Left ventricle myocardium inferior (tissue), 1 donor: ENCODE measurements around the gene SLC39A8. TPM values are rescaled to one million over a fixed set of nuclear protein-coding genes. Genes with fewer than 3 reads are reported as not detected.

Experiments
- DNase-seq: peaks from one replicate; pipeline ENCODE4 v3.0.0-alpha.2; 2020
- H3K27ac ChIP-seq: fragments of 200-600 bp; replicated peaks from 2 replicates; pipeline ENCODE4 v1.8.0; 2021
- H3K27me3 ChIP-seq: fragments of 200-600 bp; 2 replicates; pipeline ENCODE4 v1.8.0; 2021; ENCODE audit warnings: low read depth
- H3K36me3 ChIP-seq: fragments of 200-600 bp; 2 replicates; pipeline ENCODE4 v1.8.0; 2021
- H3K4me1 ChIP-seq: fragments of 200-600 bp; 2 replicates; pipeline ENCODE4 v1.8.0; 2021
- H3K4me3 ChIP-seq: fragments of 200-600 bp; 2 replicates; pipeline ENCODE4 v1.8.0; 2021; ENCODE audit warnings: mild to moderate bottlenecking, moderate library complexity
- H3K9me3 ChIP-seq: fragments of 200-600 bp; replicated peaks from 2 replicates; pipeline ENCODE4 v1.8.0; 2021
- CTCF ChIP-seq: fragments of 200-600 bp; IDR thresholded peaks from 2 replicates; pipeline ENCODE4 v1.8.0; 2021; ENCODE audit warnings: antibody characterized with exemption, mild to moderate bottlenecking, borderline replicate concordance
- intact Hi-C: fragments of 100-400 bp; cut with micrococcal nuclease; formaldehyde crosslinking; loops from one replicate; pipeline ENCODE4 v1.11.0; 2022
- total RNA-seq: library from RNA; stranded (reverse); fragmentation: NEBNext Ultra II Directional; extraction: Animal tissue kit (Norgen Biotek cat#: 25700); gene quantifications from one replicate; pipeline ENCODE4 v1.2.1, GENCODE V29; 2021
- donor health status: DM: no; HTN: yes; CAD: no; lungs with severe emphysema.

The SLC39A8 gene
- total RNA-seq, 1 donor from 2014 or later: 3.5 TPM

- no peaks in the 10 kb centered on the region for H3K27me3 ChIP-seq
- no peaks in the 10 kb centered on the region for H3K4me1 ChIP-seq
- TF ChIP-seq CTCF: no peak
- H3K4me3 ChIP-seq: no peak overlapping the region
- H3K27ac ChIP-seq: no peak overlapping the region
- no peak for DNase-seq
- intact Hi-C loops: no loop called here
- no peaks in the 10 kb centered on the region for H3K36me3 ChIP-seq
- no peaks in the 10 kb centered on the region for H3K9me3 ChIP-seq
Measured at GRCh38 chr4:102356562-102357202, 11.4 kb upstream of the SLC39A8 start.

GRCh38 chr4:102355748-102356147, 10.5 kb upstream of the SLC39A8 start:
- DNase-seq: no peak
- Histone ChIP-seq H3K4me3 (no peak overlapping the region), H3K4me1 (no peaks in the 10 kb centered on the region), H3K36me3 (no peaks in the 10 kb centered on the region), H3K9me3 (no peaks in the 10 kb centered on the region), H3K27ac (no peak overlapping the region), H3K27me3 (no peaks in the 10 kb centered on the region)
- intact Hi-C loops: no loop called here
- no peak for TF ChIP-seq CTCF

- no peaks in the 10 kb centered on the region for H3K27me3 ChIP-seq
- TF ChIP-seq CTCF: no peak
- no peaks in the 10 kb centered on the region for H3K4me1 ChIP-seq
- H3K36me3 ChIP-seq: no peaks in the 10 kb centered on the region
- H3K27ac ChIP-seq: no peak overlapping the region
- H3K4me3 ChIP-seq: no peak overlapping the region
- intact Hi-C loops: no loop called here
- no peak for DNase-seq
- H3K9me3 ChIP-seq: no peaks in the 10 kb centered on the region
Measured at GRCh38 chr4:102354671-102355454, 9.6 kb upstream of the SLC39A8 start.

GRCh38 chr4:102352781-102353180, 7.5 kb upstream of the SLC39A8 start:
- DNase-seq: no peak
- Histone ChIP-seq H3K27ac (no peak overlapping the region), H3K4me1 (no peaks in the 10 kb centered on the region), H3K27me3 (no peaks in the 10 kb centered on the region), H3K36me3 (no peaks in the 10 kb centered on the region), H3K4me3 (no peak overlapping the region), H3K9me3 (no peaks in the 10 kb centered on the region)
- intact Hi-C loops: no loop called here
- TF ChIP-seq CTCF: no peak

GRCh38 chr4:102350634-102351033, 5.4 kb upstream of the SLC39A8 start:
- peaks cover 5% of the 10 kb centered on the region for H3K4me1 ChIP-seq
- H3K36me3 ChIP-seq: no peaks in the 10 kb centered on the region
- no peaks in the 10 kb centered on the region for H3K9me3 ChIP-seq
- DNase-seq: no peak
- no peak overlapping the region for H3K4me3 ChIP-seq
- no peak for TF ChIP-seq CTCF
- intact Hi-C loops: no loop called here
- H3K27ac ChIP-seq: no peak overlapping the region
- H3K27me3 ChIP-seq: no peaks in the 10 kb centered on the region
